Stimulated activated naive CD8-positive, alpha-beta T cell treated with anti-CD3 and anti-CD28 coated beads, Interleukin-15, amount 100 ng/mL, for 72 hours (primary cell): ENCODE data around the gene RPS6KL1.

Experiments used
- ATAC-seq: fragments of 150-1000 bp; cut with Tn5 transposase; 2 replicates; pipeline ENCODE4 v1.10.0; 2021; ENCODE audit warnings: mild to moderate bottlenecking, moderate library complexity
- DNase-seq, 2 donors: peaks; one replicate each; pipeline ENCODE4 v3.0.0; 2021 to 2022
- H3K27ac Mint-ChIP-seq, 2 donors: one replicate each; pipeline ENCODE4 v1.8.0; 2022; ENCODE audit warnings: mild to moderate bottlenecking in 2 of 2, mixed read lengths in 2 of 2, moderate library complexity in 2 of 2
- H3K27me3 Mint-ChIP-seq: one replicate; pipeline ENCODE4 v1.8.0; 2022; ENCODE audit warnings: mixed read lengths
- H3K4me1 Mint-ChIP-seq: one replicate; pipeline ENCODE4 v1.8.0; 2022; ENCODE audit warnings: mild to moderate bottlenecking, mixed read lengths
- H3K4me3 Mint-ChIP-seq, 2 donors: one replicate each; pipeline ENCODE4 v1.8.0; 2022; ENCODE audit warnings: mild to moderate bottlenecking in 2 of 2, mixed read lengths in 2 of 2, moderate library complexity in 1 of 2
- H3K9me3 Mint-ChIP-seq, 2 donors: one replicate each; pipeline ENCODE4 v1.8.0; 2022; ENCODE audit warnings: mixed read lengths in 2 of 2

Gene RPS6KL1

GRCh38 chr14:74875941-74876913, 46.8 kb downstream of the RPS6KL1 start, which contains the start of gene PROX2:
Gene PROX2 (minus strand): TSS chr14:74876145. CDS start chr14:74863834, 12,311 bp downstream.
- H3K4me1 Mint-ChIP-seq = peaks cover 37% of the 10 kb centered on the region
- ATAC-seq (peak; percentile 82), DNase-seq (peak; percentile 34 to 43)
- H3K27ac Mint-ChIP-seq = peak within 1 kb of the TSS; percentile 93 to 97
- no peaks in the 10 kb centered on the region for H3K27me3 Mint-ChIP-seq
- H3K4me3 Mint-ChIP-seq = peak within 1 kb of the TSS; percentile 69 to 76
- H3K9me3 Mint-ChIP-seq = no peaks in the 10 kb centered on the region

- H3K4me1 Mint-ChIP-seq = peaks cover 27% of the 10 kb centered on the region
- H3K9me3 Mint-ChIP-seq = no peaks in the 10 kb centered on the region
- H3K4me3 Mint-ChIP-seq = peak overlapping the region; percentile 69 to 76
- ATAC-seq = no peak
- no peak for DNase-seq
- H3K27me3 Mint-ChIP-seq = no peaks in the 10 kb centered on the region
- H3K27ac Mint-ChIP-seq = peak overlapping the region in 1 of 2 donors; percentile 97
These were observed 47.9 kb downstream of the RPS6KL1 start for GRCh38 chr14:74875204-74875603.

GRCh38 chr14:74871819-74872218, 51.2 kb downstream of the RPS6KL1 start:
- ATAC-seq (no peak), DNase-seq (no peak)
- H3K27me3 Mint-ChIP-seq = no peaks in the 10 kb centered on the region
- H3K9me3 Mint-ChIP-seq = no peaks in the 10 kb centered on the region
- no peak overlapping the region for H3K27ac Mint-ChIP-seq
- peaks cover 28% of the 10 kb centered on the region for H3K4me1 Mint-ChIP-seq
- no peak overlapping the region for H3K4me3 Mint-ChIP-seq

GRCh38 chr14:74868739-74869138, 54.3 kb downstream of the RPS6KL1 start:
- Mint-ChIP-seq H3K4me3 (no peak overlapping the region), H3K4me1 (peaks cover 22% of the 10 kb centered on the region), H3K27ac (no peak overlapping the region), H3K9me3 (no peaks in the 10 kb centered on the region), H3K27me3 (no peaks in the 10 kb centered on the region)
- no peak for ATAC-seq
- DNase-seq = no peak

GRCh38 chr14:74867673-74868072, 55.4 kb downstream of the RPS6KL1 start:
- Mint-ChIP-seq H3K4me3 (peak overlapping the region; percentile 3 to 41), H3K9me3 (no peaks in the 10 kb centered on the region)
- DNase-seq = peak; percentile 50 to 68

GRCh38 chr14:74866708-74867389, 56.2 kb downstream of the RPS6KL1 start:
- H3K4me3 Mint-ChIP-seq = peak overlapping the region in 1 of 2 donors; percentile 3
- no peak for ATAC-seq
- peak overlapping the region in 1 of 2 donors; percentile 60 for H3K27ac Mint-ChIP-seq

More at GRCh38 chr14:74867673-74868072, 55.4 kb downstream of the RPS6KL1 start:
- Mint-ChIP-seq H3K27me3 (no peaks in the 10 kb centered on the region), H3K27ac (peak overlapping the region in 1 of 2 donors; percentile 60), H3K4me1 (peaks cover 28% of the 10 kb centered on the region)
- ATAC-seq = peak; percentile 98

GRCh38 chr14:74865156-74865555, 57.9 kb downstream of the RPS6KL1 start:
- no peak overlapping the region for H3K4me3 Mint-ChIP-seq
- H3K4me1 Mint-ChIP-seq = peaks cover 33% of the 10 kb centered on the region
- H3K27ac Mint-ChIP-seq = no peak overlapping the region
- no peaks in the 10 kb centered on the region for H3K27me3 Mint-ChIP-seq
- no peaks in the 10 kb centered on the region for H3K9me3 Mint-ChIP-seq
- DNase-seq (no peak), ATAC-seq (no peak)

More at GRCh38 chr14:74866708-74867389, 56.2 kb downstream of the RPS6KL1 start:
- no peaks in the 10 kb centered on the region for H3K9me3 Mint-ChIP-seq
- no peak for DNase-seq
- H3K4me1 Mint-ChIP-seq = peaks cover 28% of the 10 kb centered on the region
- no peaks in the 10 kb centered on the region for H3K27me3 Mint-ChIP-seq

- Mint-ChIP-seq H3K4me3 (no peak overlapping the region), H3K27me3 (no peaks in the 10 kb centered on the region), H3K4me1 (peaks cover 33% of the 10 kb centered on the region), H3K27ac (no peak overlapping the region), H3K9me3 (no peaks in the 10 kb centered on the region)
- no peak for DNase-seq
- no peak for ATAC-seq
These were observed 58.9 kb downstream of the RPS6KL1 start for GRCh38 chr14:74864198-74864597.

GRCh38 chr14:74863274-74863673, 59.8 kb downstream of the RPS6KL1 start:
- Mint-ChIP-seq H3K27me3 (no peaks in the 10 kb centered on the region), H3K4me1 (peaks cover 33% of the 10 kb centered on the region), H3K9me3 (no peaks in the 10 kb centered on the region), H3K27ac (no peak overlapping the region), H3K4me3 (no peak overlapping the region)
- no peak for DNase-seq
- no peak for ATAC-seq

GRCh38 chr14:74861734-74862090, 61.3 kb downstream of the RPS6KL1 start:
- Mint-ChIP-seq H3K27me3 (no peaks in the 10 kb centered on the region), H3K4me3 (no peak overlapping the region), H3K9me3 (no peaks in the 10 kb centered on the region), H3K4me1 (peaks cover 21% of the 10 kb centered on the region), H3K27ac (no peak overlapping the region)
- no peak for DNase-seq
- ATAC-seq = no peak

- H3K27ac Mint-ChIP-seq = no peak overlapping the region
- DNase-seq (peak; percentile 85), ATAC-seq (peak; percentile 85)
- H3K4me1 Mint-ChIP-seq = peaks cover 15% of the 10 kb centered on the region
- no peaks in the 10 kb centered on the region for H3K27me3 Mint-ChIP-seq
- no peak overlapping the region for H3K4me3 Mint-ChIP-seq
- H3K9me3 Mint-ChIP-seq = no peaks in the 10 kb centered on the region
These were observed 61.9 kb downstream of the RPS6KL1 start for GRCh38 chr14:74860899-74861733.

GRCh38 chr14:74859757-74860552, 63.1 kb downstream of the RPS6KL1 start:
- Mint-ChIP-seq H3K4me3 (no peak overlapping the region), H3K9me3 (no peaks in the 10 kb centered on the region), H3K27me3 (no peaks in the 10 kb centered on the region), H3K27ac (peak overlapping the region in 1 of 2 donors; percentile 36), H3K4me1 (peaks cover 12% of the 10 kb centered on the region)
- DNase-seq (no peak), ATAC-seq (no peak)

- Mint-ChIP-seq H3K9me3 (no peaks in the 10 kb centered on the region), H3K4me3 (no peak overlapping the region), H3K27me3 (no peaks in the 10 kb centered on the region), H3K27ac (no peak overlapping the region), H3K4me1 (peaks cover 20% of the 10 kb centered on the region)
- DNase-seq (no peak), ATAC-seq (no peak)
These were observed 65.0 kb downstream of the RPS6KL1 start for GRCh38 chr14:74858022-74858421.

- Mint-ChIP-seq H3K27ac (peak overlapping the region in 1 of 2 donors; percentile 80), H3K4me1 (peaks cover 28% of the 10 kb centered on the region), H3K27me3 (no peaks in the 10 kb centered on the region), H3K9me3 (no peaks in the 10 kb centered on the region), H3K4me3 (no peak overlapping the region)
- no peak for DNase-seq
- ATAC-seq = no peak
These were observed 66.7 kb downstream of the RPS6KL1 start for GRCh38 chr14:74856366-74856765.
